Stimulated activated CD4-positive, alpha-beta T cell treated with anti-CD3 and anti-CD28 coated beads, Interleukin-1b, Interleukin-23, amount 100 ng/mL, for 1 hour (primary cell): ENCODE results near the gene MAG.

Experiments
- DNase-seq, 2 donors: peaks; one replicate each; pipeline ENCODE4 v3.0.0-alpha.2; 2020; ENCODE audit warnings: low read depth in 2 of 2

MAG gene

DNA sequence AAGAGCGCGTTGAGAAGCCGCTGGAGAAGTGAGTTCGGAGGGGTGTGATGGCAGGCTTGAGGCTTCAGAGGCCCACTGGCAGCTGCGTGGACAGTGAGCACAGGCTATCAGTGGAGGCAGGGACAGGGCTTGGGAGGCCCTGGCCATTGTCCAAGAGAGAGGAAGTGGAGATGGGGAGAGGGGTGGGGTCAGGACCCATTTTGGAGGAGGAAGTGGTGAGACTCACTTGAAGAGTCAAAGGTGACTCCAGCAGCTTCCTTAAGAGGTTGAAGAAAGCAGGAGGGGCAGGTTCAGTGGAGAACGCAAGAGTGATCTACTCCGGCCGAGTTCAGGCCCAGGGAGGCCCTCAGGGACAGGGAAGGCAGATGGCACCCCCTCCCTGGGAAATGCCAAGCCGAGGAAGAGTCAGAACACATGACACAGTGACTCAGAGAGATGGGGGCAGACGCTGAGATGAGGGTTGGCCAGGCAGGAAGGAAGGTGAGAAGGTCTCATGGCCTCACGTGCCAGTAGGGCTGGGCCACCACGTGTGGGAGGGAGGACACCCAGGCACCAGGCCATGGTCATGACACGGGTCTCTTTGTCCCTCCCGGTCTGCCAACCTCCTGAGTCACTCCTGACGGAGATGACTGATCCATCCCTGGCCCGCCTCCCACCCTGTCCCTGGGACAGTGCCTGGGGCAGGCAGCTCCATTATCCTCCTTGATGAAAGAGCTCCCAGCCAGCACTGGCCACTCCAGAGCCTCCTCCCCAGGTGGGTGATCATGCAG is 26.9 kb downstream of the MAG start:
- no peak for DNase-seq

DNA sequence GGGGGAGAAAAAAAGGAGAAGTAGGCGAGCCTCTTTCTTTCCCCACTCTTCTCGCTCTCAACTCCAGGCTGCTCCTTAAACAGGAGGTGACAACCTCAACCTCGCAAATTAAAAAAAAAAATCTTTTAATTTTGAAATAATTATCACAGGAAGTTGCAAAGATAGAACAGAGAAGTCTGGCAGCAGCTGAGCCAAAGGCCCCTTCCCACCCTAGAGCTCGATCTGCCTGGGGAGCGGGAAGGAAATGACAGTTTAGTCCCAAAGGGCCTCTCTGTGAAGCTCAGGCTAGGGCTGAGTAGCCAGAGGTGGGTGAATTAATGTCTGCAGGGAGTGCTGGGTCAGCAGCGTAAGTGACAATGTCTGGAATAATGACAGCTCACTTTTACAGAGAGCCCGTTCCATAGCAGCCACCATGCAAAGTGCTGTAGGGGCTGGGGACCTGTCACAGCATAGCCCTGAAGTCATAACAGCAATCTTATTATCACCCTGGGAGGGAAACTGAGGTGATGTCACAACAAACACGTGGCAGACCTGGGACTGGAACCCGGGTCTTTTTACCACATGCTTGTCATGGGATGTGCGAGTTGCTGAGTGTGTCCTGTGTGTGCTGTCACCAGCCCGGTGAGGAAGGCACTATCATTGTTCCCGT is 28.2 kb downstream of the MAG start:
- no peak for DNase-seq

DNA sequence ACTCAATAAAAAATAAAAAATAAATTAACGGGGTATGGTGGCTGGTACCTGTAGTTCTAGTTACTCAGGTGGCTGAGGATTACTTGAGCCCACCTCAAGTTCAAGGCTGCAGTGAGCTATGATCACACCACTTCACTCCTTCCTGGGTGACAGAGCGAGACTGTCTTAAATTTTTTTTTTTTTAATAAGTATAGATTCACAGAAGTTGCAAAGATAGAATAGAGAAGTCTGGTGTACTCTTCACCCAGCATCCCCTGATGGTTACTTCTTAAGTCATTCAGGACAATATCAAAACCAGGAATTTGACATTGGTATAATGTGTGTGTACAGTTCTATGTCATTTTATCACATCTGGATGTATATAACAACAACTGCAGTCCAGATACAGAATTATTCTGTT is 29.3 kb downstream of the MAG start:
- no peak for DNase-seq

DNA sequence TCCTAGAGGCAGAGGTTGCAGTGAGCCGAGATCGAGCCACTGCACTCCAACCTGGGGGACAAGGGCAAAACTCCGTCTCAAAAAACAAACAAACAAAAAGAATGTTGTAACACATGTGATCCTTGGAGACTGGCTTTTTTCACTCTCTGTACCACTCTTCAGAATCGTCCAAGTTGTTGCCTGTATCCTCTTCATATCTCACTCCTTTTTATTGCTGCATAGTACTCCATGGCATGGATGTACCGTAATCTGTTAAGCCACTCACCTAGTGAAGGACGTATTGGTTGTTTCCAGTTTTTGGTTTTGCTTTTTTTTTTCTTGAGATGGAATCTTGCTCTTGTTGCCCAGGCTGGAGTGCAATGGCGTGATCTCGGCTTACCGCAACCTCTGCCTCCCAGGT is 30.1 kb downstream of the MAG start:
- no peak for DNase-seq

DNA sequence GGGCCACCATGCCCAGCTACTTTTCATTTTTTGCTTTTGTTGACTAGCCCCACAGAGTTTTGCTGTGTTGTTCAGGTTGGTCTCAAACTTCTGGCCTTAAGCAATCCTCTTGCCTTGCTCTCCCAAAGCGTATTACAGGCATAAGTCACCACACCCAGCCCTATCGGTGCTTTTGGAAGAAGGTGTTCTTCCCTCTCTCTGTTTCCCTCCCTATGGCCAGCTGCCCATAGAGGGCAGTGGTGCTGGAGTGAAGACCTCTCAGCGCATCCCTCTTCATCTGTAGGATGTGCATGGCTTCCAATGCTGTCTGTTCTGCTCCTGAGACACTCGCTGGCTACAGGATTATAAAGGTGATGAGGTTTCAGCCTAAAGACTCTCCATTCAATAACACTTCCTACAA is 35.7 kb downstream of the MAG start:
- DNase-seq = no peak

DNA sequence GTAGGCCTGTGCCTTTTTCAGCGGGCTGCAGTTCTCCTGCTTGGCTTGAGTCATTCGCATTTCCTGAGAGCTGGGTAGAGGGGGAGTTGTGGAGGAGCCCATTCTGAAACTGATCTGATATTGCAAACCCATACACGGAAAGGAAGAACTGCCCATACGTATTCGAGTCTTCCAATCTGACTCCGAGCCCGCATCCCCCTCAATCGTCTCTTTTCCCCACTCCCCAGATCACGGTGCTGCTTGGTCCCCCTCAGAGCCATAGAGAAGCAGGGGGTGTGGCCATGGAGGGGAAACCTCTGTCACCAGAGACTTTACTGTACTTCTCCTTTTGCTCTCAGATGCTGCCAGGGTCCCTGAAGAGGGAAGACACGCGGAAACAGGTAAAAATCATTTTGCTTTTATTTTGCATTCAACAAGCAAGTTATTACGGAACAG is 36.9 kb downstream of the MAG start, which contains the start of gene CD22:
TSS of gene CD22 (plus strand) at position 337 of the 435 bp plus-strand sequence. CDS start 2,854 bp downstream, outside the sequence.
- no peak for DNase-seq

DNA sequence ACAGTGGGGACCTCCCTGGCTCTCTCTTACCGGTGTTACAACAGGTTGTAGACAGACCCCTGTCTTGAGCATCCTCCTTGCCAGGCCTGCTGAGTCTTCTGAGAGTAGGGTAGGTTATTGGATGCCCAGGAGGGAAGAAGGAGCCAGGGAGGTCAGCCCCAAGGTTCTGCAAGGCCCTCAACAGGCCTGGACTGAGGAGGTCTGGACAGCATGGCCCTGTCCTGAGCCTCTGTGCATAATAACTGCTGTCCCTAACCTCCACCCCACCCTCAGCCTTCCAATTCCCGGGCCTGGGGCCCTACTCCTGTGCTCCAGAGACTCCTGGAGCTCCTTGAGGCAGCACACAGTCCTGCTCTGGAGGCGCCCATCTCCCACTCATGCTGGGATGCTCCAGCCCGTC is 37.4 kb downstream of the MAG start:
- no peak for DNase-seq

DNA sequence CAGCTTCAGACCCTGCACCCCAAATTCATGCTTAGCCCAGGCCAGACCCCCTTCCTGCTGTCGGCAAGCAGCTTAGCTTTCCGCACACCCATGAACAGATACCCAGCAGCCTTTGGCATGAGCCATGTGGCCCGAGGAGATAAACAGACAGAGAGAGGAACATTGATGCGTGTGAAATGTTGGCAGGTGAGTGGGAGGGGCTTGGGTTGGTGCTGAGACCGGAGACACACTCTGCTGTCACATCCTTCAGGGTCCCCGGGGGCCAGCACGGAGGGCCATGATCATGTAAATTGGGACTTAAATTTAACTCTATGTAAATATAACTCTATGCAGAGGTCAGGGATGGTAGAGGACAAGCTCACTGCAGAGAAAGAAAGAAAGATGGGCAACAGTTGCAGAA is 38.5 kb downstream of the MAG start:
- DNase-seq = no peak

DNA sequence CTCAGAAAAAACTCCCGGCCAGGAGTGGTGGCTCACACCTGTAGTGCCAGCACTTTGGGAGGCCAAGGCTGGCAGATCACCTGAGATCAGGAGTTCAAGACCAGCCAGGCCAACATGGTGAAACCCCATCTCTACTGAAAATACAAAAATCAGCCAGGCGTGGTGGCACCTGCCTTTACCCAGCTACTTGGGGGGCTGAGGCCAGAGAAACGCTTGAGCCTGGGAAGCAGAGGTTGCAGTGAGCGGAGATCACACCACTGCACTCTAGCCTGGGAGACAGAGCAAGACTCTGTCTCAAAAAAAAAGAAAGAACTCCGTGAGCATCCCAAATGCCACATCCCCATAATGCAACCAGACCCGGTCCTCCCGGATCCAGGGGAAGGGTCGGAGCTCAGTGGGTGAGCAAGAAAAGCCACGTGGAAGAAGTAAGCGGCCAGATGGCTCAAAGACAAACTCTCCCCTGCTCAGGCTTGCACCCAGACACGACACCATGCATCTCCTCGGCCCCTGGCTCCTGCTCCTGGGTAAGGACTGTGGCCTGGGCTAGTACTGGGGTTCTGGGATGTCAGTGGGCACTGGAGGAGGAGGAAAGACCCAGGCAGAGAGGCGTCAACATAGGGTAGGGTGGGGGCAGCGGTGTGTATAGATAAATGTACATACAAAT is 39.7 kb downstream of the MAG start:
- no peak for DNase-seq

DNA sequence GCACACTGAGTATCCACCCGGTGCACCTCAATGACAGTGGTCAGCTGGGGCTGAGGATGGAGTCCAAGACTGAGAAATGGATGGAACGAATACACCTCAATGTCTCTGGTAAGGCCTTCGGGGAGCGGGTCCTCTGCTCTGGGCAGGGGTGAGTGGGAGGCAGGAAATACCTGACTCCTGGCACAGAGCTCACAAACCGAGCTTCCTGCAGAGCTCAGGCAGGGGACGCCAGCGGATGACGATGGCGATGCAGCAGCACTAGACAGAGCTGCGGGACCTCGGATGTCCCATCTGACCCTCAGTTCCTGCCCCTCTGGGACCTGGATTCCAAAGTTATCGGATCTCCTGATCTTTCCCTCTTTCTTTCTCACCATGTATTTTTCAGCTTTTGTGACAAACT is 40.9 kb downstream of the MAG start:
- DNase-seq = no peak

DNA sequence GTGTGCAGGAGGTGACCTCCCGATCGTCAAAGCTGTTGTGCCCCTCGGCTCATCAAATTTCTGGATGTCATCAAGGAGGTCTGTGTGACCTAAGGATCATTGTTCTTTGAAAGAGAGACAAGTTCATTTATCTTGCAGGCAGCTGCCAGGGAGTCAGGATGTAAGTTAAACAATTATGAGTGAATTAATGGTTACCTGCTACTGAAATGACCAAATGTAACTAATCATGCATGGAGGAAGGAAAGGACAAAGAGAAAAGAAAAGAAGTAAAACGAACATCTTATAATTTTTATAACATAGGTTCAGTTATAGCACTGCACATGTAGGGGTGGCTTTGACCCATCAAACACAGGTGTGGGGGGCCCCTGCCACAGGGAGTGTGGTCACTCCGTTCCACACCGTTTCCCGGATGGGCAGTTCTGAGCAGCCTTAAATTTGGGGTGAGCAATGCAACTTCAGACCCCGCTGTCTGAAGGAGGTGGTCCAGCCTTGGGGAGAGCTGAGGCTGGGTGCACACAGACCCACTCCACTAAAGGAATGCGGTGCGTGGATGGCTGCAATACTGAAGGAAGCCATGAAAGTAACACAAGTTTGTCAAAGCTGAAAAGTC is 42.3 kb downstream of the MAG start:
- DNase-seq = no peak

DNA sequence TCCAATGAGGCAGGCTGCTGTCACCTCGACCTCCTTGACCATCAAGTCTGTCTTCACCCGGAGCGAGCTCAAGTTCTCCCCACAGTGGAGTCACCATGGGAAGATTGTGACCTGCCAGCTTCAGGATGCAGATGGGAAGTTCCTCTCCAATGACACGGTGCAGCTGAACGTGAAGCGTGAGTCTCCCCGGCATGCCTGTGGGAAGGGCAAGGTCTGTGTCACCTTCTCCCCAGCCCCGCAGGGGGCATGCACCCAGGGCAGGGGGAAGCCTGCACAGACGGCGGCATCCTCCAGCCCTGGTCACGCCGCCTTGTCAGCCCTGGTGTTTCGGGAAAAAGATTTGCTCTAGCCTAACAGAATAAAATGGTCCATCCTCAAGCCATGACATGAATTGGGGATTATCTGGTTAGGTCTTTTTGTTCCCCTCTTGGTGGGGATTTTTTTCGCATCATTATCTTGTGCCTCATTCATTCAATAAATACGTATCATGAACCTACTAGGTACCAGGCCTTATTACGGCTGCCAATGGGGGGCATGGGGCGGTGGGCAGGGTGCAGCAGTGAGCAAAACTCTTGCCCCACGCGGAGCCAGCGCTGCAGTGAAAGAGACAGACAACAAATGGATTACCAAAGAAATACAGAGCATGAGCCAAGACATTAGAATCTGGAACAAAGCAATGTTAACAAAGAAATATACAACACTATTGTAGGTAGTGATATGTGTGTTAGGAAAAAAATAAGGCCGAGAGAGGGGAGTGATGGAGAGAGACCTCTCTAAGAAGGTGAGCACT is 44.4 kb downstream of the MAG start:
- DNase-seq = no peak

DNA sequence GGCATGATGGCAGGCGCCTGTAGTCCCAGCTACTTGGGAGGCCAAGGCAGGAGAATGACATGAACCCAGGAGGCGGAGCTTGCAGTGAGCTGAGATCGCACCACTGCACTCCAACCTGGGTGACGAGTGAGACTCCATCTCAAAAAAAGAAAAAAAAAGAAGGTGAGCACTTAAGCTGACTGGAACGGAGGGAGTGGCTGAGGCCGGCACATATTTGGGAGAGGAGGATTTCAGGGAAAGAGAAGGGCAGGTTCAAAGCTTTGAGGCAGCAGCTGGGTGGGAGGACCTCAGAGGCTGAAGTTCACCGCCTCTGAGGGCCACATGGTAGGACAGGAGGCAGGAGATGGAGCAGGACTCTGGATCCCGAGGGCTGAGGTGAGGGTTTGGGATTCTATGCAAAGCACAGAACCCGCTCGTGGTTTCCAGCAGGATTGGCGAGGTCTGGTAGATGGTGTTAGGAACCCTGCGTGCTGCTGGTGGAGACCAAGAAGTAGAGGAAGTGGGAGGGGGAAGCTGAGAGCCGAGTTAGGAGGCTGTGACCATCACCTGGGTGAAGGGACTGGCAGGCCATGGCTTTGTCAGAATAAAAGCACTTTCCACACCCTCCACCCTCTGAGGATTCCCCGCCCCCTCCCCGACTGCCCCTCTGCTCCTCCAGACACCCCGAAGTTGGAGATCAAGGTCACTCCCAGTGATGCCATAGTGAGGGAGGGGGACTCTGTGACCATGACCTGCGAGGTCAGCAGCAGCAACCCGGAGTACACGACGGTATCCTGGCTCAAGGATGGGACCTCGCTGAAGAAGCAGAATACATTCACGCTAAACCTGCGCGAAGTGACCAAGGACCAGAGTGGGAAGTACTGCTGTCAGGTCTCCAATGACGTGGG is 45.4 kb downstream of the MAG start:
- no peak for DNase-seq

DNA sequence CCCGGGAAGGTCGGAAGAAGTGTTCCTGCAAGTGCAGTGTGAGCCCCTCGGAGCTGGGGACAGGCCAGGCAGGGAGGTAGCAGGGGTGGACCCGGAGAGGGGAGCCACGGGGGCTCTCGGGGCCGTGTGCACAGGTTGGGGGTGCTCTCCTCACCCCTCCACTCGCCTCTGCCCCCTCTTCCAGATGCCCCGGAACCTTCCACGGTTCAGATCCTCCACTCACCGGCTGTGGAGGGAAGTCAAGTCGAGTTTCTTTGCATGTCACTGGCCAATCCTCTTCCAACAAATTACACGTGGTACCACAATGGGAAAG is 46.0 kb downstream of the MAG start:
- DNase-seq = no peak

DNA sequence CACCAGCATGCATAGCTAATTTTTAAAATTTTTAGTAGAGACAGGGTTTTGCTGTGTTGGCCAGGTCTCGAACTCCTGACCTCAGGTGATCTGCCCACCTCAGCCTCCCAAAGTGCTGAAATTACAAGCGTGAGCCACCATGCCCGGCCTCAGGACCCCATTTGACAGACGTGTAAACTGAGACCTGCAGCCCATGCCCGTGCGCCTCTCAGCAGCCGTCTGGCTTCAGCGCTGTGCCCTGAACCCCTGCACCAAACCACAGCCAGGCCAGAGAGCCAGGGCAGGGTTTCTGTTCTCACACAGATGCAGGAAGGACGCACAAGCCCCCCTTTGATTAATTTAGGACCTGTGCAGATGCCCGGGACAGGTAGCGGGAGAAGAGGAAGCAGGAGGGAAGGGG is 48.5 kb downstream of the MAG start:
- DNase-seq = no peak

DNA sequence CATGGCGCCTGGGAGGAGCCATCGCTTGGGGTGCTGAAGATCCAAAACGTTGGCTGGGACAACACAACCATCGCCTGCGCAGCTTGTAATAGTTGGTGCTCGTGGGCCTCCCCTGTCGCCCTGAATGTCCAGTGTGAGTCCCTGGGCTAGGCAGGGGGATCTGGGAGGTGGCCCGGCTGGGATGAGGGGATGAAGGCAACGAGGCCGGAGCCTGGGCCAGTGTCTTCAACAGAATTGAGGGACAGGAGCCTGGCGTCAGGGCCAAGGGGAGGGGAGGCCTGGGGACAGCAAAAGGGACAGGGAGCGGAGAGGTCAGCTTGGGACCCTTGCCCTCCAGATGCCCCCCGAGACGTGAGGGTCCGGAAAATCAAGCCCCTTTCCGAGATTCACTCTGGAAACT is 49.0 kb downstream of the MAG start:
- DNase-seq = no peak

DNA sequence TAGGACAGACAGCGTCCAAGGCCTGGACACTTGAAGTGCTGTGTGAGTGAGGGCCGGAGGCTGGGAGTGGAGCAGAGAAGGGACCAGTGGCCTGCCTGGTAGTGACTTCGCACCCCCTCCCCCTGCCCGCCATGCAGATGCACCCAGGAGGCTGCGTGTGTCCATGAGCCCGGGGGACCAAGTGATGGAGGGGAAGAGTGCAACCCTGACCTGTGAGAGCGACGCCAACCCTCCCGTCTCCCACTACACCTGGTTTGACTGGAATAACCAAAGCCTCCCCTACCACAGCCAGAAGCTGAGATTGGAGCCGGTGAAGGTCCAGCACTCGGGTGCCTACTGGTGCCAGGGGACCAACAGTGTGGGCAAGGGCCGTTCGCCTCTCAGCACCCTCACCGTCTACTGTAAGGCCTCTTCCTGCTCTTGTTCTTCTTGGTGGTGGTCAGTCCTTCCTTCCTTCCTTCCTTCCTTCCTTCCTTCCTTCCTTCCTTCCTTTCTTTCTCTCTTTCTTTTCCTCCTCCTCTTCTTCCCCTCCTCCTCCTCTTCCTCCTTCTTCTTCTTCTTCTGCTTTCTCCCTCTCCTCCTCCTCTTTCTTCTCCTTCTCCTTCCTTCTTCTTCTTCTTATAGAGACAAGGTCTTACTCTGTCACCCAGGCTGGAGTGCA is 49.7 kb downstream of the MAG start:
- no peak for DNase-seq

DNA sequence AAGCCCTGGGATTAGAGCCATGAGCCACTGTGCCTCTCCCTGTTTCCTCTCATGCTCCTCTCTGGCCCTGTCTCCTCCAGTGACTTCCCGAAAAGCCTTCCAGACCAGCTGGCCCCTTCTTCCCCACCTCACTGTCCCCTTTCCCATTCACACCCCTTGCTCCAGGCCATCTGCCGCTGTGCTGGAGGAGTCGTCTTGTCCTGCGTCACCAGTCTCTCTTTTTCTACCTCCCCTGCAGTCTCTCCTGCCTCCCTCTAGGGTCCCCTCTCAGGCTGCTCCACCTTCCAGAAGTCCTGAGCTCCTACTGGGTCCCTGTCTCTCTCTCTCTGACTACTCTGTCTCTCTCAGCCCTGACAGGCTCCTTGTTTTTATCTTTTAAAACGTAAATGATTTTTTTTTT is 50.5 kb downstream of the MAG start:
- DNase-seq = no peak

DNA sequence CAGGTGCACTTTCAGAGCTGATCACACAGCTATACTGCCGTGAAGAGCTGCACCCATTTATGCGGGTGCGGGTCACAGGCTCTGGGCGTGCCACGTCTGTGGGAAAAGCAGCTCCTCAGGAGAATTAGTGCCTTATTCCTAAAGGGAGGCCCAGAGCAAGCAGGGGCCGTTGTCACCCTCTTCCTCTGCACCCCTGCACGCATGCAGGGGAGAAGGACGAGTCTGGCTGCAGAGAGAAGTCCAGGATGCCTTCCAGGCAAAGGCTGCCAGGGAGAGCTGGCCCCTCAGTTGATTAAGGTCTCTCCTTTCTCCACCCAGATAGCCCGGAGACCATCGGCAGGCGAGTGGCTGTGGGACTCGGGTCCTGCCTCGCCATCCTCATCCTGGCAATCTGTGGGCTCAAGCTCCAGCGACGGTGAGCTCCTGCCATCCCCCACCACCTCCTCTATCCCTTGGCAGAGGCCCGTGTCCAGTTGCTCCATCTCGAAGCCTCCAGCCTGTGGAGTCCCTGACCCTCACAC is 52.6 kb downstream of the MAG start:
- no peak for DNase-seq

DNA sequence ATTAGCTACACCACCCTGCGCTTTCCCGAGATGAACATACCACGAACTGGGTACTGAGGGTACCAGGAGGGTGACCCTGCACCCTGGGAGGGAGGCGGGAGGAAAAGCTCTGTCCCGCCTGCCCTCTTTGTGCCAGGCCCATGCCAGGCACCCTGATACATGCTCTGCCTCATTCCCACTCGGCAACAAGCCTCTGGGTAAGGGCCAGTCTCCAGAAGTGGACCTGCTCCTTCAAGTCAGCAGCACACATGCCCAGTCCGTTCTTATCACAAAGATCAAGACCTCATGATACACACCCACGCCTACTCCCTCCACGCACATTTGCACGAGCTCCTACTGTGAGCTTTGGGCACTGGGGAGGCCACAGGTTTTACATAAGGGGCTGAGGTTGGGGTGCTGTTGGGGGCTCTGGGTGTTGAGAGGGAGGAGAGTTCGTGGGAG is 53.7 kb downstream of the MAG start:
- no peak for DNase-seq
